Subcutaneous adipose tissue (tissue), 4 donors: ENCODE data around the gene MGA. TPM values are rescaled to one million over a fixed set of nuclear protein-coding genes. Genes with fewer than 3 reads are reported as not detected.

Source experiments
- CTCF ChIP-seq: fragments of 450-650 bp; IDR thresholded peaks from one replicate; pipeline ENCODE4 v1.5.1; 2016; ENCODE audit warnings: low read depth, mild to moderate bottlenecking, control low read depth, antibody characterized with exemption, moderate library complexity
- total RNA-seq, 4 donors: library from RNA; depleted of rRNA; stranded (reverse); fragments of >200 nt; gene quantifications; one replicate each; pipeline ENCODE4 v1.1.0, GENCODE V29; 2016

The MGA gene
- total RNA-seq, 4 donors from 2014 or later, result 29.1 to 43.4 (median 33.3) TPM

GRCh38 chr15:41647262-41647661 lies 12.9 kb upstream of the MGA start:
- no peak for TF ChIP-seq CTCF

- TF ChIP-seq CTCF, result no peak
Measured at GRCh38 chr15:41648097-41648496, 12.1 kb upstream of the MGA start.

- TF ChIP-seq CTCF, result no peak
Measured at GRCh38 chr15:41648770-41649169, 11.4 kb upstream of the MGA start.

GRCh38 chr15:41650806-41651205 lies 9.4 kb upstream of the MGA start:
- no peak for TF ChIP-seq CTCF

- no peak for TF ChIP-seq CTCF
Measured at GRCh38 chr15:41651373-41651772, 8.8 kb upstream of the MGA start.

- no peak for TF ChIP-seq CTCF
Measured at GRCh38 chr15:41653760-41654159, 6.4 kb upstream of the MGA start.

GRCh38 chr15:41655716-41656115 lies 4.5 kb upstream of the MGA start:
- TF ChIP-seq CTCF, result no peak
